ENCODE measurements around the gene MPPE1.
"Not testable (repeated sequence)": the region's sequence is repeated elsewhere in the genome, so short reads cannot be mapped to it uniquely, and the experiment has no call there.

MPPE1 gene

GRCh38 chr18:11916880-11917279 is 8.8 kb upstream of the MPPE1 start:
- not testable (repeated sequence) for H3K9ac ChIP-seq (ENCODE audit: low read length); H3K4me3 ChIP-seq (ENCODE audit: low read length); H3K4me1 ChIP-seq (ENCODE audit: control insufficient read depth, low read depth, low read length); H3K27me3 ChIP-seq (ENCODE audit: control insufficient read depth, insufficient read depth, low read length); H3K9me3 ChIP-seq (ENCODE audit: control insufficient read depth, low read depth, low read length); H3K36me3 ChIP-seq (ENCODE audit: control insufficient read depth, low read depth, low read length); H3K27ac ChIP-seq (ENCODE audit: low read length)

GRCh38 chr18:11909591-11910026 is 1.5 kb upstream of the MPPE1 start:
- Histone ChIP-seq H3K4me1 (ENCODE audit: control insufficient read depth, low read depth, low read length) (peaks cover 19% of the 10 kb centered on the region), H3K4me3 (ENCODE audit: low read length) (peak overlapping the region; percentile 82), H3K27me3 (ENCODE audit: control insufficient read depth, insufficient read depth, low read length) (peaks cover 9% of the 10 kb centered on the region), H3K36me3 (ENCODE audit: control insufficient read depth, low read depth, low read length) (no peaks in the 10 kb centered on the region), H3K27ac (ENCODE audit: low read length) (no peak overlapping the region), H3K9me3 (ENCODE audit: control insufficient read depth, low read depth, low read length) (no peaks in the 10 kb centered on the region), H3K9ac (ENCODE audit: low read length) (no peak overlapping the region)

GRCh38 chr18:11909061-11909455 is 941 bp upstream of the MPPE1 start:
- peaks cover 9% of the 10 kb centered on the region for H3K27me3 ChIP-seq (ENCODE audit: control insufficient read depth, insufficient read depth, low read length)
- peaks cover 19% of the 10 kb centered on the region for H3K4me1 ChIP-seq (ENCODE audit: control insufficient read depth, low read depth, low read length)
- H3K4me3 ChIP-seq (ENCODE audit: low read length): peak overlapping the region; percentile 82
- H3K27ac ChIP-seq (ENCODE audit: low read length): no peak overlapping the region
- H3K9ac ChIP-seq (ENCODE audit: low read length): peak overlapping the region; percentile 76
- no peaks in the 10 kb centered on the region for H3K36me3 ChIP-seq (ENCODE audit: control insufficient read depth, low read depth, low read length)
- no peaks in the 10 kb centered on the region for H3K9me3 ChIP-seq (ENCODE audit: control insufficient read depth, low read depth, low read length)

GRCh38 chr18:11906926-11907874 is 917 bp downstream of the MPPE1 start:
- peak overlapping the region; percentile 76 for H3K9ac ChIP-seq (ENCODE audit: low read length)
- H3K9me3 ChIP-seq (ENCODE audit: control insufficient read depth, low read depth, low read length): no peaks in the 10 kb centered on the region
- H3K36me3 ChIP-seq (ENCODE audit: control insufficient read depth, low read depth, low read length): no peaks in the 10 kb centered on the region
- H3K4me1 ChIP-seq (ENCODE audit: control insufficient read depth, low read depth, low read length): peaks cover 30% of the 10 kb centered on the region
- peak overlapping the region; percentile 82 for H3K4me3 ChIP-seq (ENCODE audit: low read length)
- peaks cover 9% of the 10 kb centered on the region for H3K27me3 ChIP-seq (ENCODE audit: control insufficient read depth, insufficient read depth, low read length)
- no peak overlapping the region for H3K27ac ChIP-seq (ENCODE audit: low read length)

GRCh38 chr18:11906176-11906575 is 1.9 kb downstream of the MPPE1 start:
- Histone ChIP-seq H3K4me3 (ENCODE audit: low read length) (no peak overlapping the region), H3K27ac (ENCODE audit: low read length) (no peak overlapping the region), H3K27me3 (ENCODE audit: control insufficient read depth, insufficient read depth, low read length) (peaks cover 9% of the 10 kb centered on the region), H3K36me3 (ENCODE audit: control insufficient read depth, low read depth, low read length) (no peaks in the 10 kb centered on the region), H3K9ac (ENCODE audit: low read length) (no peak overlapping the region), H3K4me1 (ENCODE audit: control insufficient read depth, low read depth, low read length) (peaks cover 32% of the 10 kb centered on the region), H3K9me3 (ENCODE audit: control insufficient read depth, low read depth, low read length) (no peaks in the 10 kb centered on the region)

- Histone ChIP-seq H3K9ac (ENCODE audit: low read length) (no peak overlapping the region), H3K36me3 (ENCODE audit: control insufficient read depth, low read depth, low read length) (no peaks in the 10 kb centered on the region), H3K4me1 (ENCODE audit: control insufficient read depth, low read depth, low read length) (peaks cover 32% of the 10 kb centered on the region), H3K9me3 (ENCODE audit: control insufficient read depth, low read depth, low read length) (no peaks in the 10 kb centered on the region), H3K27me3 (ENCODE audit: control insufficient read depth, insufficient read depth, low read length) (peaks cover 9% of the 10 kb centered on the region), H3K27ac (ENCODE audit: low read length) (no peak overlapping the region), H3K4me3 (ENCODE audit: low read length) (no peak overlapping the region)
These were observed 2.5 kb downstream of the MPPE1 start for GRCh38 chr18:11905613-11906012.

GRCh38 chr18:11902522-11903292 is 5.4 kb downstream of the MPPE1 start:
- Histone ChIP-seq H3K4me1 (ENCODE audit: control insufficient read depth, low read depth, low read length) (peaks cover 29% of the 10 kb centered on the region), H3K4me3 (ENCODE audit: low read length) (no peak overlapping the region), H3K36me3 (ENCODE audit: control insufficient read depth, low read depth, low read length) (no peaks in the 10 kb centered on the region), H3K27ac (ENCODE audit: low read length) (no peak overlapping the region), H3K27me3 (ENCODE audit: control insufficient read depth, insufficient read depth, low read length) (no peaks in the 10 kb centered on the region), H3K9me3 (ENCODE audit: control insufficient read depth, low read depth, low read length) (no peaks in the 10 kb centered on the region), H3K9ac (ENCODE audit: low read length) (no peak overlapping the region)

GRCh38 chr18:11901826-11902438 is 6.2 kb downstream of the MPPE1 start:
- no peaks in the 10 kb centered on the region for H3K27me3 ChIP-seq (ENCODE audit: control insufficient read depth, insufficient read depth, low read length)
- no peak overlapping the region for H3K27ac ChIP-seq (ENCODE audit: low read length)
- no peaks in the 10 kb centered on the region for H3K36me3 ChIP-seq (ENCODE audit: control insufficient read depth, low read depth, low read length)
- H3K4me1 ChIP-seq (ENCODE audit: control insufficient read depth, low read depth, low read length): peaks cover 25% of the 10 kb centered on the region
- no peaks in the 10 kb centered on the region for H3K9me3 ChIP-seq (ENCODE audit: control insufficient read depth, low read depth, low read length)
- no peak overlapping the region for H3K9ac ChIP-seq (ENCODE audit: low read length)
- no peak overlapping the region for H3K4me3 ChIP-seq (ENCODE audit: low read length)

GRCh38 chr18:11899063-11899462 is 9.1 kb downstream of the MPPE1 start:
- H3K36me3 ChIP-seq (ENCODE audit: control insufficient read depth, low read depth, low read length): no peaks in the 10 kb centered on the region
- H3K4me3 ChIP-seq (ENCODE audit: low read length): no peak overlapping the region
- peaks cover 13% of the 10 kb centered on the region for H3K4me1 ChIP-seq (ENCODE audit: control insufficient read depth, low read depth, low read length)
- H3K27ac ChIP-seq (ENCODE audit: low read length): no peak overlapping the region
- no peaks in the 10 kb centered on the region for H3K9me3 ChIP-seq (ENCODE audit: control insufficient read depth, low read depth, low read length)
- no peaks in the 10 kb centered on the region for H3K27me3 ChIP-seq (ENCODE audit: control insufficient read depth, insufficient read depth, low read length)
- H3K9ac ChIP-seq (ENCODE audit: low read length): no peak overlapping the region

- Histone ChIP-seq H3K9me3 (ENCODE audit: control insufficient read depth, low read depth, low read length) (no peaks in the 10 kb centered on the region), H3K9ac (ENCODE audit: low read length) (no peak overlapping the region), H3K27ac (ENCODE audit: low read length) (no peak overlapping the region), H3K4me1 (ENCODE audit: control insufficient read depth, low read depth, low read length) (peaks cover 7% of the 10 kb centered on the region), H3K36me3 (ENCODE audit: control insufficient read depth, low read depth, low read length) (no peaks in the 10 kb centered on the region), H3K4me3 (ENCODE audit: low read length) (no peak overlapping the region), H3K27me3 (ENCODE audit: control insufficient read depth, insufficient read depth, low read length) (no peaks in the 10 kb centered on the region)
These were observed 10.3 kb downstream of the MPPE1 start for GRCh38 chr18:11897781-11898180.

- not testable (repeated sequence) for H3K4me1 ChIP-seq (ENCODE audit: control insufficient read depth, low read depth, low read length); H3K27ac ChIP-seq (ENCODE audit: low read length); H3K4me3 ChIP-seq (ENCODE audit: low read length); H3K9me3 ChIP-seq (ENCODE audit: control insufficient read depth, low read depth, low read length); H3K36me3 ChIP-seq (ENCODE audit: control insufficient read depth, low read depth, low read length); H3K9ac ChIP-seq (ENCODE audit: low read length); H3K27me3 ChIP-seq (ENCODE audit: control insufficient read depth, insufficient read depth, low read length)
These were observed 15.7 kb downstream of the MPPE1 start for GRCh38 chr18:11892438-11892837.

Data from iPS-18a (cell line).